CD8-positive, alpha-beta memory T cell (primary cell): Measurements from ENCODE around the gene HEATR5B. TPM values are rescaled to one million over a fixed set of nuclear protein-coding genes. Genes with fewer than 3 reads are reported as not detected.

ENCODE experiments used
- CTCF ChIA-PET: fragments of 350-600 bp; sonication (Branson Sonifier 250); formaldehyde crosslinking; loops from one replicate; lab custom pipeline; 2021; ENCODE audit warnings: antibody characterized with exemption; lab: Charles Lee
- POLR2A ChIA-PET: fragments of 350-600 bp; sonication (Branson Sonifier 250); formaldehyde crosslinking; loops from one replicate; lab custom pipeline; 2021; ENCODE audit warnings: antibody characterized with exemption; lab: Charles Lee
- DNase-seq, 5 donors: peaks; one replicate each; pipeline versions ENCODE4 v3.0.0 to v3.0.0-alpha.2; 2020 to 2022; ENCODE audit warnings: mixed read lengths in 1 of 5
- H3K27ac ChIP-seq: one replicate; pipeline ENCODE4 v1.7.0; 2013; ENCODE audit warnings: low read depth, mild to moderate bottlenecking, low read length, moderate library complexity
- H3K27me3 ChIP-seq: 2 replicates; pipeline ENCODE4 v1.7.0; 2013; ENCODE audit warnings: low read length, mild to moderate bottlenecking; ENCODE audit not compliant: insufficient read depth, poor library complexity, severe bottlenecking
- H3K36me3 ChIP-seq: 2 replicates; pipeline ENCODE4 v1.7.0; 2013; ENCODE audit warnings: mild to moderate bottlenecking, low read length, moderate library complexity; ENCODE audit not compliant: insufficient read depth
- H3K4me1 ChIP-seq: 2 replicates; pipeline ENCODE4 v1.7.0; 2013; ENCODE audit warnings: mild to moderate bottlenecking, low read length, moderate library complexity; ENCODE audit not compliant: insufficient read depth
- H3K4me3 ChIP-seq: 2 replicates; pipeline ENCODE4 v1.7.0; 2013; ENCODE audit warnings: mild to moderate bottlenecking, low read length
- H3K9me3 ChIP-seq: 2 replicates; pipeline ENCODE4 v1.7.0; 2013; ENCODE audit warnings: mild to moderate bottlenecking, low read length
- H3K27ac Mint-ChIP-seq, 8 donors: one replicate each; pipeline ENCODE4 v1.8.0; 2020 to 2021; ENCODE audit warnings: mixed read lengths in 8 of 8, mild to moderate bottlenecking in 6 of 8, inconsistent platforms in 3 of 8, moderate library complexity in 3 of 8
- H3K27me3 Mint-ChIP-seq, 2 donors: one replicate each; pipeline ENCODE4 v1.8.0; 2020 to 2021; ENCODE audit warnings: mixed read lengths in 2 of 2, mild to moderate bottlenecking in 1 of 2, moderate library complexity in 1 of 2
- H3K36me3 Mint-ChIP-seq, 3 donors: one replicate each; pipeline ENCODE4 v1.8.0; 2020 to 2021; ENCODE audit warnings: mixed read lengths in 3 of 3, inconsistent platforms in 1 of 3, mild to moderate bottlenecking in 1 of 3
- H3K4me1 Mint-ChIP-seq, 3 donors: one replicate each; pipeline ENCODE4 v1.8.0; 2020 to 2021; ENCODE audit warnings: mixed read lengths in 3 of 3, inconsistent platforms in 1 of 3, mild to moderate bottlenecking in 1 of 3
- H3K4me3 Mint-ChIP-seq, 7 donors: one replicate each; pipeline ENCODE4 v1.8.0; 2020 to 2021; ENCODE audit warnings: mixed read lengths in 7 of 7, mild to moderate bottlenecking in 6 of 7, moderate library complexity in 4 of 7, inconsistent platforms in 2 of 7
- H3K9me3 Mint-ChIP-seq, 5 donors: one replicate each; pipeline ENCODE4 v1.8.0; 2020 to 2022; ENCODE audit warnings: mixed read lengths in 5 of 5, mild to moderate bottlenecking in 3 of 5, moderate library complexity in 2 of 5, inconsistent platforms in 1 of 5
- polyA plus RNA-seq: library from polyadenylated mRNA; unstranded; fragments of 300-500 nt; fragmentation: Illumina TruSeq; gene quantifications from one replicate; pipeline ENCODE4 v1.2.3, GENCODE V29; 2021
- total RNA-seq, 2 experiments: library from RNA; stranded (reverse); gene quantifications; one replicate each; pipeline ENCODE4 v1.2.3, GENCODE V29; 2021

The HEATR5B gene
- total and polyA plus RNA-seq, 3 experiments from 2014 or later, result 11.4 to 20.0 (median 18.2) TPM

DNA sequence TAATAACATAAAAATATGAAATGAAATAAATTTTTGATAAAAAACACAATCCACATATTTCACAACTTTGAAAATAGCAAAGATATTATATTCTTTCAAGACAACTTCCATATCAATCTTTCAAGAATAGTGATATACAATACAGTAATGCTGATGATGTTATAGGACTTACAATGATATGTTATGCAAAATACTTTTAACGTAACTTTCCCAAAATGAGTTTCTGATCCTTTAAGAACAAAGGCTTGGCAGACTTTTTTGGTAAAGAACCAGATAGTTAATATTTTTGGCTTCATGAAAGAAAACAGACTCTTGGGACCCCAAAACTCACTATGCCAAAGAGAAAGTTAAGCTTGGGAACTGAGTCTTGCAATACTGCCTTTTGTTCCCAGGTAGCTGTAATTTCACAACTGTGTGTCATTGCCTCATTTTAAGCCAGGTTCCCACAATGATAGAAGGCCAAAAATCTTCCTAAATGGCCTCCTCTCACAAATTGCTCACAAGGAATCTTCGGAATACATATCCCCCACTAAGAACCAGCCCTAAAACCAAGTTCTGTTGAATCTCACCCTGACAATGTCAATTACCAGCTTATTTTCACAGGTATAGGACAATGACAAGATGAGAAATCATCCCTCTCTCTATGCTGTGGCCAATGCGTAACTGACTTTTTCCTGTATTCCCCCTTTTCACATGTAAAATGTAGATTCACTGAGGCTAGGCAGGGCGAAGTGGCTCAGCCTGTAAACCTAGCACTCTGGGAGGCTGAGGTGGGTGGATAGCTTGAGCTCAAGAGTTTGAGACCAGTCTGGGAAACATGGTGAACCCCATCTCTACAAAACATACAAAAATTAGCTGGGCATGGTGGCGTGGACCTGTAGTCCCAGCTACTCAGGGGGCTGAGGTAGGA is 63.0 kb downstream of the HEATR5B start:
- H3K9me3 ChIP-seq, result no peaks in the 10 kb centered on the region
- Mint-ChIP-seq H3K27me3 (no peaks in the 10 kb centered on the region), H3K9me3 (no peaks in the 10 kb centered on the region), H3K27ac (peak overlapping the region in 3 of 8 donors; percentile 11 to 61 (median 54)), H3K4me3 (no peak overlapping the region), H3K4me1 (no peaks in the 10 kb centered on the region), H3K36me3 (peaks cover 0 to 87% (median 24%) of the 10 kb centered on the region in 3 donors)
- no peak overlapping the region for H3K27ac ChIP-seq
- no peaks in the 10 kb centered on the region for H3K27me3 ChIP-seq
- ChIA-PET CTCF (no interaction called here), POLR2A (no interaction called here)
- no peak for DNase-seq
- no peaks in the 10 kb centered on the region for H3K4me1 ChIP-seq
- no peak overlapping the region for H3K4me3 ChIP-seq
- peaks cover 36% of the 10 kb centered on the region for H3K36me3 ChIP-seq

DNA sequence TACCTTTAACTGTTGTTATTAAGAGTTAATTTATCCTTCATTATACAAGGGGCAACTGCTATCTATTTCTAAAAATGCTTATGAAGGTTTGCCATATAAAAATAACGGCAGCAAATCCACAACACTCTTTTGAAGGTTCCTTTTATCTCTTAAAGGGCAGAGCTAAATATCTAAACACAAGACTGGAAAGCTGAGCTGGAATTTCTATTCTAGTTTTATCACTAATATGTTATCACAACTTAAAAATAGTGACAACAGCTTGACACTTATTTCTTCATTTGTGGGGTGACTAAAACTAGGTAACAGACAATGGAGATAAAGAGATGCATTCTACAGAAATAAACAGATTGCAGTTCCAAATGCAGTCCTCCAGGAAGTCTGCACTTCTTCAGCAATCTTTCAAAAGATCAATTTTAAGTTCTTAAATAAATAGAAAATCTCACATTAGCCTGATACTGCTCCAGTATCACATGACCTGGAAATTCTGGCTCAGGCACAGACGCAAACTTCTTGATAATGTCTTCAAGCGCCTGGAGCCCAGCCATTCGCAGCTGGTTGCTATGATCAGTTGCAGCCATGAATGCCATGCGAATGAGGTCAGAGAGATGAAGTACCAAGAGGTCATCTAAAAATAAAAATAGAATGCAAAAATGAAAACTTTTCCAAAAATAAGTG is 63.8 kb downstream of the HEATR5B start:
- Histone ChIP-seq H3K9me3 (no peaks in the 10 kb centered on the region), H3K4me3 (no peak overlapping the region), H3K27me3 (no peaks in the 10 kb centered on the region), H3K36me3 (peaks cover 33% of the 10 kb centered on the region), H3K4me1 (no peaks in the 10 kb centered on the region), H3K27ac (no peak overlapping the region)
- peaks cover 0 to 85% (median 22%) of the 10 kb centered on the region in 3 donors for H3K36me3 Mint-ChIP-seq
- DNase-seq, result no peak
- no peaks in the 10 kb centered on the region for H3K9me3 Mint-ChIP-seq
- ChIA-PET CTCF (no interaction called here), POLR2A (no interaction called here)
- no peak overlapping the region for H3K27ac Mint-ChIP-seq
- H3K27me3 Mint-ChIP-seq, result no peaks in the 10 kb centered on the region
- no peak overlapping the region for H3K4me3 Mint-ChIP-seq
- no peaks in the 10 kb centered on the region for H3K4me1 Mint-ChIP-seq

DNA sequence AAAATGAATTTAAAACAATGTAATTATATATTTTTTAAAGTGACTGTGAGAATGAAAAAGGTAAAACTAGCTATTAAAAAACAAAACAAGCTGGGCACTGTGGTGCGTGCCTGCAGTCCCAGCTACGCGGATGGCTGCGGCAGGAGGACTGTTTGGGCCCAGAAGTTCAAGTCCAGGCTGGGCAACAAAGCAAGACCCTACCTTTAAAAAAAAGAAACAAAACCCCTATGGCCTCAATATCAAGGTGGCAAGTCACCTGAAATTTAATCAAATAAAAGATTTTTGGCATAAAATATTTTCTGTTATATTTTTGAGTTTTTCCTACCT is 70.9 kb downstream of the HEATR5B start:
- Histone ChIP-seq H3K27me3 (no peaks in the 10 kb centered on the region), H3K36me3 (peaks cover 28% of the 10 kb centered on the region), H3K4me1 (no peaks in the 10 kb centered on the region), H3K4me3 (no peak overlapping the region), H3K27ac (no peak overlapping the region), H3K9me3 (no peaks in the 10 kb centered on the region)
- Mint-ChIP-seq H3K36me3 (peaks cover 0 to 78% (median 18%) of the 10 kb centered on the region in 3 donors), H3K27ac (no peak overlapping the region), H3K4me3 (no peak overlapping the region), H3K9me3 (no peaks in the 10 kb centered on the region), H3K27me3 (no peaks in the 10 kb centered on the region), H3K4me1 (peaks cover 0 to 4% (median 2%) of the 10 kb centered on the region in 3 donors)
- no peak for DNase-seq
- ChIA-PET CTCF (no interaction called here), POLR2A (no interaction called here)

DNA sequence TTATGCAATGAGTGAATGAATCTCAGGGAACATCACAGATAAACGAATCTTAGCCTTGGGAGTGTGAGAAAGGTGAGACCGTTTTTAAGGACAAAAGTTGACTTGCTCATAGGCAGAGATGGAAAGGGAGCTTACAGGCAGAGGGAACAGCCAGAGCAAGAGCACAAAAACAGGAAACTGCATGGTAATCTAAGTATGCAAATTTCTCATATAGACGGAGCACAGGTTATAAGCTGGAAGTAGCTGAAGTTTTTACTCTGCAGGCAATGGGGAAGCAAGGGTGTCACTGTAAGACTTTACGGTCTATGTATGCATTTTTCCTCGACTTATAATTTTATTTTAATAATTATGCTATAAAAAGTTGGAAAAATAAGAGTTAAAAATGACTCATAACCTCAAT is 73.0 kb downstream of the HEATR5B start:
- Mint-ChIP-seq H3K27ac (peak overlapping the region in 3 of 8 donors; percentile 58 to 75 (median 74)), H3K9me3 (no peaks in the 10 kb centered on the region)
- H3K27ac ChIP-seq, result no peak overlapping the region

DNA sequence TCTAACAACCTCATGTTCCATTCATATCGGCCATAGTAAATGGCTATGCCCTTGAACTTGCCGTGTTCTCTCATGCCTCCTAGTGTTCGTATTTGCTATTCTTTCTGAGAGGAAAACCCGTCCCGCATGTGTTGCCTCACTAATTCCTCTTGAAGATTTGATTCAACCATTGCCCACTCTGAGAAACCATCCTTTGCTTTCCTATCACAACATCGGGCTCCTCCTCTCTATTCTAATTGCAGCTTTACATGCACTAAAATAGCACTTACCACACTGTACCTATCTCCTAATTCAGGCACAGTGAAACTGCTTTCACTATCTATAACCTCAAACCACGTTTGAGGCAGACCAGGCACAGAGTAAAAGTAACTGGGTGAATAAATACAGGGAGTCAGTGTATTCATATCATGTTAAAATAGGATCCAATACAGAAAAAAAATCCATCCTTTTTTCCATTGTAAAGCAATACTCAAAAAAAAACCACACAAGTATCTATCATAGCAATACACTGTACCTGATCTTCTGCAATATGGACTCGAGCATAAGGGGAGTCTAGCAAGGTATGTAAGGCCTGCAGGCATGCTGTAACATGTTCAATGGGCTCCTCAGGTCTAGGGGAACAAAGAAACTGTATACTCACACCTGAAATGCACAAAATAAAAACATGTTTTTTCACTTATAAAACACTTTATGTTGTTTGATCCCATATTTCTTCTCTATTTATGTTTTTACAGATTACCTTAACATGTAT is 78.9 kb downstream of the HEATR5B start:
- H3K4me1 ChIP-seq, result no peaks in the 10 kb centered on the region
- peaks cover 15% of the 10 kb centered on the region for H3K36me3 ChIP-seq
- no peak overlapping the region for H3K27ac ChIP-seq
- H3K4me3 ChIP-seq, result no peak overlapping the region
- no peaks in the 10 kb centered on the region for H3K27me3 ChIP-seq
- Mint-ChIP-seq H3K36me3 (peaks cover 0 to 81% (median 21%) of the 10 kb centered on the region in 3 donors), H3K27ac (peak overlapping the region in 6 of 8 donors; percentile 11 to 80 (median 58)), H3K27me3 (no peaks in the 10 kb centered on the region), H3K4me3 (peak overlapping the region in 5 of 7 donors; percentile 14 to 64 (median 56)), H3K9me3 (no peaks in the 10 kb centered on the region), H3K4me1 (peaks cover 9 to 11% (median 9%) of the 10 kb centered on the region in 3 donors)
- H3K9me3 ChIP-seq, result no peaks in the 10 kb centered on the region
- ChIA-PET CTCF (no interaction called here), POLR2A (interaction anchor here (0.7 kb wide), 1 partner anchor 39 kb away, joined by 3 read pairs; the partner anchor contains the start of gene STRN)
- peak in 2 of 5 donors; percentile 11 to 23 for DNase-seq

More for the DNA sequence above, 73.0 kb downstream of the HEATR5B start:
- Histone ChIP-seq H3K4me1 (no peaks in the 10 kb centered on the region), H3K4me3 (no peak overlapping the region), H3K27me3 (no peaks in the 10 kb centered on the region), H3K9me3 (no peaks in the 10 kb centered on the region), H3K36me3 (peaks cover 27% of the 10 kb centered on the region)
- POLR2A ChIA-PET, result no interaction called here
- CTCF ChIA-PET, result no interaction called here
- H3K36me3 Mint-ChIP-seq, result peaks cover 0 to 76% (median 17%) of the 10 kb centered on the region in 3 donors
- H3K4me3 Mint-ChIP-seq, result no peak overlapping the region
- H3K4me1 Mint-ChIP-seq, result peaks cover 0 to 4% (median 2%) of the 10 kb centered on the region in 3 donors
- no peak for DNase-seq
- H3K27me3 Mint-ChIP-seq, result no peaks in the 10 kb centered on the region

DNA sequence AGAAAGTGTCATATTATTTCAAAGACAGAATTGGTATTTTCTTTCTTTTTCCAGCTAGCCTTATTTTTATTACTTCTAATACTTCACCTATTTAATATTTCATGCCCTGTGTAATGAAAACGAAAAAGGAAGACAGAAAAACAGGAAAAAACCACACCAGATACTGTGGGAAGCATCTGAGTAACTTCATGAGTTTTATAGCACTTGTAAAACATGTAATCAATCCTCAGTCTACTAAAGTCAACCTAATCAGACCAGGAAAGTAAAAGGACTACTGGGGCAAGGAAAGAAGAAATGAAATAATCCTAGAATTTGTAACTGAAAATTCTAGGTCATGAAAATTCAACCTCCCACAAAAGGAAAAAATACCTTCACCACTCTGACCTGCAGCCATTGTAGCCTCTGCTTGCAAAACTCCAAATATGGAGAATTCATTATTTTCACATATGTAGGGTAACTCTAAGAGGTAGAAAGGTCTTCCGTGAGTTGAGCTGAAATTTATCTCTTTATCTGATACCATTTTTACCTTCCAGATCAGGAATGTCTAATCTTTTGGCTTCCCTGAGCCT is 83.1 kb downstream of the HEATR5B start:
- ChIA-PET CTCF (no interaction called here), POLR2A (no interaction called here)
- no peak overlapping the region for H3K4me3 ChIP-seq
- H3K9me3 Mint-ChIP-seq, result no peaks in the 10 kb centered on the region
- no peaks in the 10 kb centered on the region for H3K27me3 Mint-ChIP-seq
- no peaks in the 10 kb centered on the region for H3K9me3 ChIP-seq
- H3K4me3 Mint-ChIP-seq, result no peak overlapping the region
- H3K4me1 Mint-ChIP-seq, result peaks cover 9 to 11% (median 9%) of the 10 kb centered on the region in 3 donors
- H3K27ac Mint-ChIP-seq, result peak overlapping the region in 1 of 8 donors; percentile 79
- H3K4me1 ChIP-seq, result no peaks in the 10 kb centered on the region
- peaks cover 0 to 78% (median 24%) of the 10 kb centered on the region in 3 donors for H3K36me3 Mint-ChIP-seq
- H3K36me3 ChIP-seq, result peaks cover 9% of the 10 kb centered on the region
- no peaks in the 10 kb centered on the region for H3K27me3 ChIP-seq
- no peak overlapping the region for H3K27ac ChIP-seq
- no peak for DNase-seq

DNA sequence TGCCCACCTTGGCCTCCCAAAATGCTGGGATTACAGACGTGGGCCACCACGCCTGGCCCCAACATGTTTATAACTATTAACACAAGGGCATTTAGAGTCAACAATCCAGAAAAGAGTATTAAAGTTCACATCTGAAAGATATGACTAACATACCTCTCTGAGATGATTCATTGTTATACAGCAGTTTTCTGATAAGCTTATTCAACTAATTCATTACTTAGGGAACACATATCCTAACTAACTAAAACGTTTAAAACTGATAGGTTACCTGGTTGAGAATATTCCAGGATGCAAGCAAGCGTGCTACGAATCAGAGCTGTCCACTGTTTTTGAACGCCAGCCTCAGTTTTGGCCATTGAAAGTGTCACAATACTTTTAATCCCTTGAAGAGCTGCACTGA is 83.9 kb downstream of the HEATR5B start:
- no peaks in the 10 kb centered on the region for H3K27me3 Mint-ChIP-seq
- Histone ChIP-seq H3K4me1 (no peaks in the 10 kb centered on the region), H3K27me3 (no peaks in the 10 kb centered on the region), H3K4me3 (no peak overlapping the region), H3K36me3 (peaks cover 9% of the 10 kb centered on the region), H3K27ac (no peak overlapping the region), H3K9me3 (no peaks in the 10 kb centered on the region)
- CTCF ChIA-PET, result no interaction called here
- no peak for DNase-seq
- no peaks in the 10 kb centered on the region for H3K9me3 Mint-ChIP-seq
- POLR2A ChIA-PET, result no interaction called here
- peaks cover 4 to 6% (median 5%) of the 10 kb centered on the region in 3 donors for H3K4me1 Mint-ChIP-seq
- H3K27ac Mint-ChIP-seq, result no peak overlapping the region
- no peak overlapping the region for H3K4me3 Mint-ChIP-seq
- H3K36me3 Mint-ChIP-seq, result peaks cover 0 to 74% (median 24%) of the 10 kb centered on the region in 3 donors
